Naive B cell (primary cell): ENCODE results near the gene SPPL3. TPM values are rescaled to one million over a fixed set of nuclear protein-coding genes. Genes with fewer than 3 reads are reported as not detected.

Source experiments
- ATAC-seq, 2 donors: fragments of 150-1000 bp; cut with Tn5 transposase; 2 replicates each; pipeline ENCODE4 v1.10.0; 2021; ENCODE audit warnings: low read depth in 2 of 2, mild to moderate bottlenecking in 2 of 2, moderate library complexity in 2 of 2
- DNase-seq: peaks from one replicate; pipeline ENCODE4 v3.0.0; 2022
- H3K27ac Mint-ChIP-seq, 6 donors: one replicate each; pipeline ENCODE4 v1.8.0; 2020 to 2022; ENCODE audit warnings: mild to moderate bottlenecking in 6 of 6, mixed read lengths in 6 of 6, moderate library complexity in 5 of 6, inconsistent platforms in 2 of 6
- H3K27me3 Mint-ChIP-seq, 3 donors: one replicate each; pipeline ENCODE4 v1.8.0; 2021 to 2022; ENCODE audit warnings: mixed read lengths in 3 of 3, mild to moderate bottlenecking in 1 of 3
- H3K36me3 Mint-ChIP-seq, 2 donors: one replicate each; pipeline ENCODE4 v1.8.0; 2020 to 2022; ENCODE audit warnings: mixed read lengths in 2 of 2, inconsistent platforms in 1 of 2, mild to moderate bottlenecking in 1 of 2
- H3K4me1 Mint-ChIP-seq, 3 donors: one replicate each; pipeline ENCODE4 v1.8.0; 2020 to 2022; ENCODE audit warnings: mixed read lengths in 3 of 3, inconsistent platforms in 1 of 3, mild to moderate bottlenecking in 1 of 3, moderate library complexity in 1 of 3
- H3K4me3 Mint-ChIP-seq, 8 donors: one replicate each; pipeline ENCODE4 v1.8.0; 2020 to 2022; ENCODE audit warnings: mild to moderate bottlenecking in 8 of 8, mixed read lengths in 8 of 8, moderate library complexity in 8 of 8, inconsistent platforms in 2 of 8
- H3K9me3 Mint-ChIP-seq, 7 donors: one replicate each; pipeline ENCODE4 v1.8.0; 2020 to 2022; ENCODE audit warnings: mixed read lengths in 7 of 7, mild to moderate bottlenecking in 5 of 7, inconsistent platforms in 2 of 7, moderate library complexity in 1 of 7
- polyA plus RNA-seq, 6 donors: library from polyadenylated mRNA; unstranded; fragments of 300-500 nt; fragmentation: Illumina TruSeq; gene quantifications; one replicate each; pipeline ENCODE4 v1.2.3, GENCODE V29; 2021; ENCODE audit warnings: low read depth in 6 of 6

The SPPL3 gene
- polyA plus RNA-seq, 6 donors from 2014 or later = 17.5 to 47.5 (median 30.1) TPM

GRCh38 chr12:120760349-120761254 lies 143.6 kb downstream of the SPPL3 start:
- Mint-ChIP-seq H3K27me3 (no peaks in the 10 kb centered on the region), H3K27ac (peak overlapping the region in 4 of 6 donors; percentile 13 to 67 (median 44)), H3K4me1 (peaks cover 0 to 2% (median 0%) of the 10 kb centered on the region in 3 donors), H3K36me3 (peaks cover 2 to 21% of the 10 kb centered on the region in 2 donors), H3K4me3 (peak overlapping the region in 1 of 8 donors; percentile 18), H3K9me3 (peaks cover 0 to 1% (median 0%) of the 10 kb centered on the region in 7 donors)
- ATAC-seq (no peak), DNase-seq (no peak)

- Mint-ChIP-seq H3K4me1 (peaks cover 0 to 2% (median 0%) of the 10 kb centered on the region in 3 donors), H3K9me3 (peaks cover 0 to 9% (median 5%) of the 10 kb centered on the region in 7 donors), H3K36me3 (peaks cover 10 to 27% of the 10 kb centered on the region in 2 donors), H3K27ac (peak overlapping the region in 3 of 6 donors; percentile 42 to 47 (median 47)), H3K27me3 (no peaks in the 10 kb centered on the region), H3K4me3 (no peak overlapping the region)
- ATAC-seq (no peak), DNase-seq (no peak)
Measured at GRCh38 chr12:120759591-120760348, 144.4 kb downstream of the SPPL3 start.

GRCh38 chr12:120758798-120759590 lies 145.2 kb downstream of the SPPL3 start:
- Mint-ChIP-seq H3K4me1 (peaks cover 0 to 2% (median 0%) of the 10 kb centered on the region in 3 donors), H3K36me3 (peaks cover 12 to 23% of the 10 kb centered on the region in 2 donors), H3K9me3 (peaks cover 0 to 13% (median 9%) of the 10 kb centered on the region in 7 donors), H3K27ac (peak overlapping the region in 1 of 6 donors; percentile 53), H3K27me3 (no peaks in the 10 kb centered on the region), H3K4me3 (no peak overlapping the region)
- DNase-seq = no peak
- ATAC-seq = no peak

- DNase-seq = no peak
- H3K27me3 Mint-ChIP-seq = peaks cover 0 to 8% (median 4%) of the 10 kb centered on the region in 3 donors
- H3K4me1 Mint-ChIP-seq = peaks cover 0 to 6% (median 2%) of the 10 kb centered on the region in 3 donors
- peaks cover 16 to 30% of the 10 kb centered on the region in 2 donors for H3K36me3 Mint-ChIP-seq
- H3K9me3 Mint-ChIP-seq = peaks cover 1 to 18% (median 10%) of the 10 kb centered on the region in 7 donors
- no peak overlapping the region for H3K27ac Mint-ChIP-seq
- H3K4me3 Mint-ChIP-seq = no peak overlapping the region
- ATAC-seq = no peak
Measured at GRCh38 chr12:120757949-120758348, 146.2 kb downstream of the SPPL3 start.

GRCh38 chr12:120757226-120757742 lies 146.9 kb downstream of the SPPL3 start:
- H3K9me3 Mint-ChIP-seq = peaks cover 1 to 18% (median 10%) of the 10 kb centered on the region in 7 donors
- no peak overlapping the region for H3K27ac Mint-ChIP-seq
- peaks cover 16 to 30% of the 10 kb centered on the region in 2 donors for H3K36me3 Mint-ChIP-seq

GRCh38 chr12:120755269-120755668 lies 148.9 kb downstream of the SPPL3 start:
- H3K4me1 Mint-ChIP-seq = peaks cover 0 to 6% (median 2%) of the 10 kb centered on the region in 3 donors
- ATAC-seq = no peak
- no peak for DNase-seq
- no peak overlapping the region for H3K27ac Mint-ChIP-seq
- peaks cover 5 to 22% (median 9%) of the 10 kb centered on the region in 3 donors for H3K27me3 Mint-ChIP-seq
- H3K4me3 Mint-ChIP-seq = no peak overlapping the region
- H3K9me3 Mint-ChIP-seq = peaks cover 1 to 18% (median 10%) of the 10 kb centered on the region in 7 donors
- peaks cover 16% of the 10 kb centered on the region in 2 donors for H3K36me3 Mint-ChIP-seq

More at GRCh38 chr12:120757226-120757742, 146.9 kb downstream of the SPPL3 start:
- DNase-seq (no peak), ATAC-seq (no peak)
- Mint-ChIP-seq H3K27me3 (peaks cover 3 to 11% (median 4%) of the 10 kb centered on the region in 3 donors), H3K4me3 (no peak overlapping the region), H3K4me1 (peaks cover 0 to 6% (median 2%) of the 10 kb centered on the region in 3 donors)

- ATAC-seq (no peak), DNase-seq (no peak)
- H3K27me3 Mint-ChIP-seq = peaks cover 5 to 22% (median 9%) of the 10 kb centered on the region in 3 donors
- peaks cover 16% of the 10 kb centered on the region in 2 donors for H3K36me3 Mint-ChIP-seq
- no peak overlapping the region for H3K27ac Mint-ChIP-seq
- H3K4me1 Mint-ChIP-seq = peaks cover 0 to 4% (median 2%) of the 10 kb centered on the region in 3 donors
- no peak overlapping the region for H3K4me3 Mint-ChIP-seq
- peaks cover 1 to 18% (median 10%) of the 10 kb centered on the region in 7 donors for H3K9me3 Mint-ChIP-seq
Measured at GRCh38 chr12:120754792-120755191, 149.4 kb downstream of the SPPL3 start.

- Mint-ChIP-seq H3K27ac (peak overlapping the region in 1 of 6 donors; percentile 60), H3K36me3 (peaks cover 16% of the 10 kb centered on the region in 2 donors), H3K4me1 (peaks cover 0 to 4% (median 2%) of the 10 kb centered on the region in 3 donors), H3K27me3 (peaks cover 5 to 22% (median 9%) of the 10 kb centered on the region in 3 donors), H3K9me3 (peaks cover 1 to 18% (median 10%) of the 10 kb centered on the region in 7 donors), H3K4me3 (no peak overlapping the region)
- ATAC-seq (no peak), DNase-seq (no peak)
Measured at GRCh38 chr12:120751389-120751788, 152.8 kb downstream of the SPPL3 start.

GRCh38 chr12:120750806-120751205 lies 153.4 kb downstream of the SPPL3 start:
- H3K36me3 Mint-ChIP-seq = peaks cover 16% of the 10 kb centered on the region in 2 donors
- peaks cover 1 to 18% (median 10%) of the 10 kb centered on the region in 7 donors for H3K9me3 Mint-ChIP-seq
- no peak overlapping the region for H3K4me3 Mint-ChIP-seq
- ATAC-seq (no peak), DNase-seq (no peak)
- peaks cover 0 to 4% (median 2%) of the 10 kb centered on the region in 3 donors for H3K4me1 Mint-ChIP-seq
- H3K27me3 Mint-ChIP-seq = peaks cover 5 to 22% (median 9%) of the 10 kb centered on the region in 3 donors
- no peak overlapping the region for H3K27ac Mint-ChIP-seq

GRCh38 chr12:120749256-120749655 lies 154.9 kb downstream of the SPPL3 start:
- Mint-ChIP-seq H3K4me1 (peaks cover 0 to 4% (median 2%) of the 10 kb centered on the region in 3 donors), H3K4me3 (no peak overlapping the region), H3K9me3 (peaks cover 0 to 5% (median 4%) of the 10 kb centered on the region in 7 donors), H3K36me3 (peaks cover 5 to 8% of the 10 kb centered on the region in 2 donors), H3K27me3 (peaks cover 5 to 22% (median 9%) of the 10 kb centered on the region in 3 donors), H3K27ac (no peak overlapping the region)
- DNase-seq (no peak), ATAC-seq (no peak)

GRCh38 chr12:120748242-120748641 lies 155.9 kb downstream of the SPPL3 start:
- Mint-ChIP-seq H3K4me3 (no peak overlapping the region), H3K9me3 (peaks cover 0 to 2% (median 0%) of the 10 kb centered on the region in 7 donors), H3K27me3 (peaks cover 5 to 15% (median 5%) of the 10 kb centered on the region in 3 donors), H3K36me3 (peaks cover 0 to under 1% of the 10 kb centered on the region in 2 donors), H3K27ac (no peak overlapping the region), H3K4me1 (no peaks in the 10 kb centered on the region)
- ATAC-seq (peak in 1 of 2 donors; percentile 20), DNase-seq (no peak)

- Mint-ChIP-seq H3K36me3 (no peaks in the 10 kb centered on the region), H3K4me1 (no peaks in the 10 kb centered on the region), H3K27ac (no peak overlapping the region), H3K4me3 (no peak overlapping the region), H3K9me3 (no peaks in the 10 kb centered on the region), H3K27me3 (no peaks in the 10 kb centered on the region)
- no peak for ATAC-seq
- no peak for DNase-seq
Measured at GRCh38 chr12:120744922-120745493, 159.2 kb downstream of the SPPL3 start.
